HepG2 (cell line): ENCODE data around the gene RMI1. TPM values are rescaled to one million over a fixed set of nuclear protein-coding genes. Genes with fewer than 3 reads are reported as not detected.

ENCODE experiments used
- CREB1 ChIP-seq, 2 experiments: fragments of 450-650 bp in 1 of 2; IDR thresholded peaks; 2 replicates each; pipeline ENCODE4 v1.6.1; 2016 to 2017; ENCODE audit warnings: control low read depth in 1 of 2, mild to moderate bottlenecking in 1 of 2, missing compliant biosample characterization in 1 of 2, missing genetic modification characterization in 1 of 2
- EP300 ChIP-seq, 3 experiments: sonication (generic) in 1 of 3; formaldehyde crosslinking in 1 of 3; IDR thresholded peaks; 2 replicates each; pipeline versions ENCODE4 v1.5.1 to v1.6.1; 2011 to 2020; ENCODE audit warnings: low read depth in 2 of 3, low read length in 2 of 3, borderline replicate concordance in 1 of 3, improper control_type of control experiment in 1 of 3, mild to moderate bottlenecking in 1 of 3, missing genetic modification reagents in 1 of 3, moderate library complexity in 1 of 3
- FOXA3 ChIP-seq: IDR thresholded peaks from 2 replicates; pipeline ENCODE4 v1.6.1; 2016; ENCODE audit warnings: missing genetic modification reagents, missing compliant biosample characterization
- GZF1 ChIP-seq: sonication (generic); formaldehyde crosslinking; IDR thresholded peaks from 2 replicates; pipeline ENCODE4 v1.5.1; 2020; ENCODE audit warnings: mild to moderate bottlenecking, missing genetic modification reagents
- LCORL ChIP-seq, 2 experiments: fragments of 450-650 bp in 1 of 2; sonication (generic) in 1 of 2; formaldehyde crosslinking in 1 of 2; IDR thresholded peaks; 2 replicates each; pipeline versions ENCODE4 v1.5.0 to v1.6.1; 2017 to 2020; ENCODE audit warnings: antibody characterized with exemption in 1 of 2, missing genetic modification reagents in 1 of 2
- MIXL1 ChIP-seq: IDR thresholded peaks from 2 replicates; pipeline ENCODE4 v1.6.1; 2016
- NFKB2 ChIP-seq: sonication (generic); formaldehyde crosslinking; IDR thresholded peaks from 2 replicates; pipeline ENCODE4 v1.4.0; 2020; ENCODE audit warnings: missing genetic modification reagents, borderline replicate concordance
- PAXIP1 ChIP-seq: sonication (generic); formaldehyde crosslinking; conservative IDR thresholded peaks from 2 replicates; pipeline ENCODE4 v1.4.0; 2020; ENCODE audit warnings: mild to moderate bottlenecking, missing genetic modification reagents, moderate library complexity
- POLR2AphosphoS2 ChIP-seq: IDR thresholded peaks from 2 replicates; pipeline ENCODE4 v1.6.1; 2011; ENCODE audit warnings: low read depth, low read length, improper control_type of control experiment
- RERE ChIP-seq: IDR thresholded peaks from 2 replicates; pipeline ENCODE4 v1.6.1; 2016; ENCODE audit warnings: low read depth, missing genetic modification reagents, missing compliant biosample characterization
- TARDBP ChIP-seq: sonication (generic); formaldehyde crosslinking; IDR thresholded peaks from 2 replicates; pipeline ENCODE4 v1.8.0; 2022; ENCODE audit warnings: mild to moderate bottlenecking, missing genetic modification reagents
- TEAD3 ChIP-seq: optimal IDR thresholded peaks from 2 replicates; pipeline ENCODE3; 2016; ENCODE audit warnings: borderline replicate concordance
- ZBTB7B ChIP-seq: sonication (generic); formaldehyde crosslinking; IDR thresholded peaks from 2 replicates; pipeline ENCODE4 v1.4.0; 2020; ENCODE audit warnings: missing genetic modification reagents
- ZKSCAN8 ChIP-seq: IDR thresholded peaks from 2 replicates; pipeline ENCODE4 v1.6.1; 2016; ENCODE audit warnings: borderline replicate concordance, missing genetic modification reagents, missing compliant biosample characterization
- polyA plus RNA-seq, 8 experiments: library from polyadenylated mRNA; depleted of rRNA in 3 of 8; stranded (reverse) in 7 of 8; unstranded in 1 of 8; fragments of >200 nt; fragmentation: Illumina TruSeq in 4 of 8; extraction: Trizol in 4 of 8; gene quantifications; 2 replicates each; pipeline versions ENCODE4 v1.2.1 to v1.2.3, GENCODE V29; 2011 to 2016; ENCODE audit warnings: low read depth in 4 of 8, missing spikeins in 1 of 8, mixed read lengths in 1 of 8; ENCODE audit not compliant: insufficient read depth in 1 of 8
- total RNA-seq, 5 experiments: library from RNA; depleted of rRNA; stranded (reverse); fragments of >200 nt; fragmentation: Illumina TruSeq; extraction: Trizol; gene quantifications; 2 replicates each; pipeline ENCODE4 v1.2.3, GENCODE V29; 2016; ENCODE audit warnings: low read depth in 1 of 5

RMI1 gene
- total and polyA plus RNA-seq, 2 of the 13 experiments (the other 11 are each of a cell fraction or from before 2014, with no cell fraction given): 0.54 to 3.7 TPM

- TF ChIP-seq PAXIP1 (peak; percentile 56), NFKB2 (CRISPR knock-in tag) (no peak), CREB1 (IDR thresholded peaks at IDR 0.05) (no peak), CREB1 (CRISPR knock-in tag; IDR thresholded peaks at IDR 0.05) (0 out of 2 replicates have a peak, but pooled peaks have one; percentile 40), MIXL1 (CRISPR knock-in tag) (peak; percentile 27; the same call in 1 of the 2 replicates), GZF1 (no peak), LCORL (IDR thresholded peaks at IDR 0.05) (no peak), LCORL (CRISPR knock-in tag; IDR thresholded peaks at IDR 0.05) (0 out of 2 replicates have a peak, but pooled peaks have one; percentile 20), POLR2AphosphoS2 (no peak), ZKSCAN8 (CRISPR knock-in tag) (0 out of 2 replicates have a peak, but pooled peaks have one; percentile 33), TEAD3 (CRISPR knock-in tag) (peak; percentile 88), EP300 (IDR thresholded peaks at IDR 0.05; ENCODE audit: low read depth in 2 of 2, low read length in 2 of 2) (peak in 1 of 2 experiments; percentile 80; a peak in 2 of 4 replicates), EP300 (CRISPR knock-in tag; IDR thresholded peaks at IDR 0.05; ENCODE audit: borderline replicate concordance) (peak; percentile 30; the same call in 1 of the 2 replicates), RERE (CRISPR knock-in tag) (peak; percentile 57; the same call in 1 of the 2 replicates), ZBTB7B (CRISPR knock-in tag) (no peak), FOXA3 (CRISPR knock-in tag) (peak; percentile 92), TARDBP (CRISPR knock-in tag) (peak; percentile 45; the same call in 1 of the 2 replicates)
Measured at GRCh38 chr9:83992407-83992806, 11.8 kb downstream of the RMI1 start (continued).
